Vagina (tissue), 2 donors: ENCODE results near the gene KDELR1.

ENCODE experiments used
- POLR2A ChIP-seq, 2 donors: fragments of 450-650 bp; IDR thresholded peaks; one replicate each; pipeline ENCODE4 v1.6.1; 2017; ENCODE audit warnings: antibody characterized with exemption in 2 of 2, mild to moderate bottlenecking in 2 of 2, moderate library complexity in 2 of 2
- POLR2AphosphoS5 ChIP-seq, 2 donors: sonication (generic); formaldehyde crosslinking; IDR thresholded peaks; one replicate each; pipeline ENCODE4 v1.9.0; 2017; ENCODE audit warnings: antibody characterized with exemption in 2 of 2, mild to moderate bottlenecking in 2 of 2, low read depth in 1 of 2; ENCODE audit not compliant: insufficient read depth in 1 of 2
- TF ChIP-seq, protein P1 (sequence below), 3 experiments: fragments of 450-650 bp in 2 of 3; fragments of 200-600 bp in 1 of 3; sonication (generic) in 1 of 3; IDR thresholded peaks; one replicate each; pipeline ENCODE4 v1.5.1; 2017 to 2019; ENCODE audit warnings: antibody characterized with exemption in 3 of 3, mild to moderate bottlenecking in 2 of 3, moderate library complexity in 2 of 3

DNA sequence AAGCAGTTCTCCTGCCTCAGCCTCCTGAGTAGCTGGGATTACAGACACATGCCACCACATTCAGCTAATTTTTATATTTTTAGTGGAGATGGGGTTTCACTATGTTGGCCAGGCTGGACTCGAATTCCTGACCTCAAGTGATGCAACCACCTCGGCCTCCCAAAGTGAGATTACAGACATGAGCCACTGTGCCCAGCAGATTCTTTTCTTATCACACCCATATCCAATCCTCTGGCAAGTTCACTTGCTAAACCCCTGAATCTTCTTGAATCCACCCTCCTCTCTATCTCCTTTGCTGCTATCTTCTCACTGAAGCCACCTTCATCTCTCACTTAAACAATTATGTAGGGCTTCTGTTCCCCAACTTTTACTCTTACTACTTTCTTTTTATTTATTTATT is 45.2 kb downstream of the KDELR1 start:
- TF ChIP-seq, protein P1, sequence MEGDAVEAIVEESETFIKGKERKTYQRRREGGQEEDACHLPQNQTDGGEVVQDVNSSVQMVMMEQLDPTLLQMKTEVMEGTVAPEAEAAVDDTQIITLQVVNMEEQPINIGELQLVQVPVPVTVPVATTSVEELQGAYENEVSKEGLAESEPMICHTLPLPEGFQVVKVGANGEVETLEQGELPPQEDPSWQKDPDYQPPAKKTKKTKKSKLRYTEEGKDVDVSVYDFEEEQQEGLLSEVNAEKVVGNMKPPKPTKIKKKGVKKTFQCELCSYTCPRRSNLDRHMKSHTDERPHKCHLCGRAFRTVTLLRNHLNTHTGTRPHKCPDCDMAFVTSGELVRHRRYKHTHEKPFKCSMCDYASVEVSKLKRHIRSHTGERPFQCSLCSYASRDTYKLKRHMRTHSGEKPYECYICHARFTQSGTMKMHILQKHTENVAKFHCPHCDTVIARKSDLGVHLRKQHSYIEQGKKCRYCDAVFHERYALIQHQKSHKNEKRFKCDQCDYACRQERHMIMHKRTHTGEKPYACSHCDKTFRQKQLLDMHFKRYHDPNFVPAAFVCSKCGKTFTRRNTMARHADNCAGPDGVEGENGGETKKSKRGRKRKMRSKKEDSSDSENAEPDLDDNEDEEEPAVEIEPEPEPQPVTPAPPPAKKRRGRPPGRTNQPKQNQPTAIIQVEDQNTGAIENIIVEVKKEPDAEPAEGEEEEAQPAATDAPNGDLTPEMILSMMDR (IDR thresholded peaks at IDR 0.05): no peak
- TF ChIP-seq POLR2A (IDR thresholded peaks at IDR 0.05) (no peak), POLR2AphosphoS5 (IDR thresholded peaks at IDR 0.05; ENCODE audit: insufficient read depth in 1 of 2, low read depth in 1 of 2) (no peak)
